OCI-LY7 (cell line): ENCODE data around the gene ATP6V1B1. TPM values are rescaled to one million over a fixed set of nuclear protein-coding genes. Genes with fewer than 3 reads are reported as not detected.

Source experiments
- BruUV-seq: library from RNA; stranded (reverse); fragments of 400-500 nt; replicated peaks from 2 replicates; lab custom pipeline; 2021; lab: Mats Ljungman, UMichigan
- CTCF ChIA-PET: fragments of 300-600 bp; sonication (Branson Sonifier 250); formaldehyde crosslinking; loops from one replicate; lab custom pipeline; 2022; ENCODE audit warnings: antibody characterized with exemption; ENCODE audit not compliant: unreplicated experiment; lab: Charles Lee
- POLR2A ChIA-PET: fragments of 300-600 bp; sonication (Branson Sonifier 250); formaldehyde crosslinking; loops from one replicate; lab custom pipeline; 2022; ENCODE audit warnings: antibody characterized with exemption; lab: Charles Lee
- DNase-seq: peaks from one replicate; pipeline ENCODE4 v3.0.0-alpha.2; 2015; ENCODE audit warnings: low spot score
- H2AFZ ChIP-seq: fragments of 200-600 bp; sonication (generic), shearing (Covaris generic); 2 replicates; pipeline ENCODE4 v1.6.1; 2014; ENCODE audit warnings: mild to moderate bottlenecking, antibody characterized with exemption, low read length, moderate library complexity
- H3K27ac ChIP-seq: fragments of 200-600 bp; sonication (generic); 2 replicates; pipeline ENCODE4 v1.5.1; 2014; ENCODE audit warnings: mixed run types, low read depth, mild to moderate bottlenecking, moderate library complexity, low read length, inconsistent platforms; ENCODE audit not compliant: poor library complexity, severe bottlenecking
- H3K36me3 ChIP-seq: fragments of 200-600 bp; sonication (generic); 2 replicates; pipeline ENCODE4 v1.6.1; 2014; ENCODE audit warnings: mild to moderate bottlenecking, antibody characterized with exemption, low read length, moderate library complexity, mixed read lengths; ENCODE audit not compliant: insufficient read depth
- H3K4me1 ChIP-seq: fragments of 200-600 bp; sonication (generic); 2 replicates; pipeline ENCODE4 v1.5.1; 2014; ENCODE audit warnings: mild to moderate bottlenecking, low read length; ENCODE audit not compliant: insufficient read depth, poor library complexity, severe bottlenecking
- H3K4me2 ChIP-seq: fragments of 200-600 bp; sonication (generic); 2 replicates; pipeline ENCODE4 v1.6.1; 2014; ENCODE audit warnings: mild to moderate bottlenecking, low read length
- H3K4me3 ChIP-seq: fragments of 200-600 bp; sonication (generic); 2 replicates; pipeline ENCODE4 v1.5.1; 2014; ENCODE audit warnings: mild to moderate bottlenecking, low read depth, low read length; ENCODE audit not compliant: poor library complexity, severe bottlenecking
- H3K79me2 ChIP-seq: fragments of 200-600 bp; sonication (generic); 2 replicates; pipeline ENCODE4 v1.6.1; 2016; ENCODE audit warnings: low read depth, mild to moderate bottlenecking, low read length, moderate library complexity, mixed read lengths; ENCODE audit not compliant: insufficient read depth
- H3K9me2 ChIP-seq: fragments of 200-600 bp; sonication (generic); 2 replicates; pipeline ENCODE4 v1.6.1; 2016; ENCODE audit warnings: mild to moderate bottlenecking, low read length, mixed read lengths; ENCODE audit not compliant: insufficient read depth
- H3K9me3 ChIP-seq: fragments of 200-600 bp; sonication (generic); 2 replicates; pipeline ENCODE4 v1.6.1; 2014; ENCODE audit warnings: mild to moderate bottlenecking, mixed run types, low read length, mixed read lengths
- H4K20me1 ChIP-seq: fragments of 200-600 bp; sonication (generic); 2 replicates; pipeline ENCODE4 v1.6.1; 2014; ENCODE audit warnings: mild to moderate bottlenecking, antibody characterized with exemption, low read length, moderate library complexity, mixed read lengths; ENCODE audit not compliant: insufficient read depth
- CTCF ChIP-seq: fragments of 200-600 bp; sonication (generic); conservative IDR thresholded peaks from 2 replicates; pipeline ENCODE4 v1.5.1; 2014; ENCODE audit warnings: mild to moderate bottlenecking, antibody characterized with exemption, low read length, moderate library complexity, mixed read lengths
- EZH2phosphoT487 ChIP-seq: fragments of 200-600 bp; sonication (generic); IDR thresholded peaks from 2 replicates; pipeline ENCODE4 v1.6.1; 2018; ENCODE audit warnings: low read depth, borderline replicate concordance, mild to moderate bottlenecking, mixed run types, antibody characterized with exemption, low read length, moderate library complexity, mixed read lengths
- intact Hi-C: fragments of 100-400 bp; cut with micrococcal nuclease; formaldehyde crosslinking; loops from one replicate; pipeline ENCODE4 v1.10.0; 2022; ENCODE audit not compliant: unreplicated experiment
- total RNA-seq, 2 experiments: library from RNA; depleted of rRNA in 1 of 2; stranded (reverse); fragments of >200 nt in 1 of 2; shearing (Covaris generic) in 1 of 2; gene quantifications; 2 replicates each; pipeline ENCODE4 v1.2.3, GENCODE V29; 2014 to 2022

The ATP6V1B1 gene
- total RNA-seq, 2 experiments from 2014 or later = not detected

- no peak overlapping the region for H2AFZ ChIP-seq
- no peaks in the 10 kb centered on the region for H3K9me2 ChIP-seq
- no peak for TF ChIP-seq CTCF
- TF ChIP-seq EZH2phosphoT487 = no peak
- ChIA-PET CTCF (no interaction called here), POLR2A (no interaction called here)
- BruUV-seq = no TSS peak
- peaks cover 14% of the 10 kb centered on the region for H3K79me2 ChIP-seq
- peaks cover 12% of the 10 kb centered on the region for H3K4me1 ChIP-seq
- intact Hi-C loops = no loop called here
- H3K36me3 ChIP-seq = peaks cover 84% of the 10 kb centered on the region
- peaks cover 11% of the 10 kb centered on the region for H4K20me1 ChIP-seq
- no peak overlapping the region for H3K4me3 ChIP-seq
- H3K27ac ChIP-seq = no peak overlapping the region
- H3K9me3 ChIP-seq = no peaks in the 10 kb centered on the region
- H3K4me2 ChIP-seq = no peak overlapping the region
- DNase-seq = no peak
These were observed 53.3 kb downstream of the ATP6V1B1 start for GRCh38 chr2:70988726-70989648.

GRCh38 chr2:70990216-70990615 lies 54.5 kb downstream of the ATP6V1B1 start:
- no peaks in the 10 kb centered on the region for H3K9me2 ChIP-seq
- no peaks in the 10 kb centered on the region for H3K9me3 ChIP-seq
- peaks cover 75% of the 10 kb centered on the region for H3K36me3 ChIP-seq
- BruUV-seq = no TSS peak
- H3K4me3 ChIP-seq = no peak overlapping the region
- H3K79me2 ChIP-seq = peaks cover 20% of the 10 kb centered on the region
- intact Hi-C loops = no loop called here
- no peak for DNase-seq
- no peak overlapping the region for H2AFZ ChIP-seq
- H3K4me2 ChIP-seq = no peak overlapping the region
- POLR2A ChIA-PET = no interaction called here
- H4K20me1 ChIP-seq = peaks cover 13% of the 10 kb centered on the region
- peaks cover 12% of the 10 kb centered on the region for H3K4me1 ChIP-seq
- no peak for TF ChIP-seq CTCF
- TF ChIP-seq EZH2phosphoT487 = no peak
- no peak overlapping the region for H3K27ac ChIP-seq
- CTCF ChIA-PET = no interaction called here

GRCh38 chr2:70991142-70991541 lies 55.4 kb downstream of the ATP6V1B1 start:
- Histone ChIP-seq H3K27ac (no peak overlapping the region), H3K36me3 (peaks cover 66% of the 10 kb centered on the region), H3K9me2 (no peaks in the 10 kb centered on the region), H3K4me2 (no peak overlapping the region), H3K79me2 (peaks cover 20% of the 10 kb centered on the region), H3K4me3 (no peak overlapping the region), H3K4me1 (peaks cover 19% of the 10 kb centered on the region), H4K20me1 (peaks cover 13% of the 10 kb centered on the region), H2AFZ (no peak overlapping the region), H3K9me3 (no peaks in the 10 kb centered on the region)
- TF ChIP-seq CTCF (no peak), EZH2phosphoT487 (no peak)
- ChIA-PET POLR2A (no interaction called here), CTCF (no interaction called here)
- intact Hi-C loops = no loop called here
- no TSS peak for BruUV-seq
- DNase-seq = no peak
